PC-9 (cell line): ENCODE data around the gene RTN1. TPM values are rescaled to one million over a fixed set of nuclear protein-coding genes. Genes with fewer than 3 reads are reported as not detected.
"Not testable (repeated sequence)": the region's sequence is repeated elsewhere in the genome, so short reads cannot be mapped to it uniquely, and the experiment has no call there.

Experiments used
- BruUV-seq: library from RNA; stranded (reverse); fragments of 400-500 nt; replicated peaks from 2 replicates; lab custom pipeline; 2021; lab: Mats Ljungman, UMichigan
- CTCF ChIA-PET: fragments of 300-600 bp; sonication (Branson Sonifier 250); formaldehyde crosslinking; loops from one replicate; lab custom pipeline; 2022; ENCODE audit warnings: antibody characterized with exemption; lab: Charles Lee
- POLR2A ChIA-PET: fragments of 300-600 bp; sonication (Branson Sonifier 250); formaldehyde crosslinking; loops from one replicate; lab custom pipeline; 2022; ENCODE audit warnings: antibody characterized with exemption; ENCODE audit not compliant: unreplicated experiment; lab: Charles Lee
- DNase-seq, 2 experiments: peaks; one replicate each; pipeline versions ENCODE4 v3.0.0 to v3.0.0-alpha.2; 2015 to 2022; ENCODE audit warnings: mixed read lengths in 1 of 2
- H2AFZ ChIP-seq: fragments of 200-600 bp; sonication (generic); 2 replicates; pipeline ENCODE4 v1.8.1; 2017; ENCODE audit warnings: antibody characterized with exemption
- H3F3A ChIP-seq: fragments of 200-600 bp; sonication (generic); 2 replicates; pipeline ENCODE4 v1.8.1; 2017; ENCODE audit warnings: antibody characterized with exemption, mild to moderate bottlenecking, low read depth; ENCODE audit not compliant: insufficient read depth
- H3K27ac ChIP-seq: fragments of 200-600 bp; sonication (generic); 2 replicates; pipeline ENCODE4 v1.6.1; 2016; ENCODE audit warnings: mixed run types
- H3K27me3 ChIP-seq: fragments of 200-600 bp; sonication (generic); 2 replicates; pipeline ENCODE4 v1.6.1; 2016; ENCODE audit warnings: low read depth, mixed run types; ENCODE audit not compliant: insufficient read depth
- H3K36me3 ChIP-seq: fragments of 200-600 bp; sonication (generic); 2 replicates; pipeline ENCODE4 v1.6.1; 2016; ENCODE audit warnings: low read depth, mixed run types
- H3K4me1 ChIP-seq: fragments of 200-600 bp; sonication (generic); replicated peaks from 2 replicates; pipeline ENCODE4 v1.6.1; 2016; ENCODE audit warnings: mixed run types; ENCODE audit not compliant: insufficient read depth
- H3K4me2 ChIP-seq: fragments of 200-600 bp; sonication (generic); 2 replicates; pipeline ENCODE4 v1.6.1; 2017; ENCODE audit warnings: mixed run types
- H3K4me3 ChIP-seq: fragments of 200-600 bp; sonication (generic); 2 replicates; pipeline ENCODE4 v1.6.1; 2016; ENCODE audit warnings: mixed run types
- H3K79me2 ChIP-seq: fragments of 200-600 bp; sonication (generic); 2 replicates; pipeline ENCODE4 v1.6.1; 2017; ENCODE audit warnings: low read depth, mixed run types
- H3K9me2 ChIP-seq: fragments of 200-600 bp; sonication (generic); 2 replicates; pipeline ENCODE4 v1.8.1; 2017; ENCODE audit warnings: mild to moderate bottlenecking; ENCODE audit not compliant: insufficient read depth
- H3K9me3 ChIP-seq: fragments of 200-600 bp; sonication (generic); 2 replicates; pipeline ENCODE4 v1.8.1; 2016; ENCODE audit warnings: low read depth; ENCODE audit not compliant: insufficient read depth
- H4K20me1 ChIP-seq: fragments of 200-600 bp; sonication (generic); 2 replicates; pipeline ENCODE4 v1.8.1; 2017; ENCODE audit not compliant: insufficient read depth
- CTCF ChIP-seq: fragments of 200-600 bp; sonication (generic); conservative IDR thresholded peaks from 2 replicates; pipeline ENCODE4 v1.6.1; 2017; ENCODE audit warnings: mixed run types, antibody characterized with exemption, mild to moderate bottlenecking, moderate library complexity
- EZH2 ChIP-seq: fragments of 200-600 bp; sonication (generic); IDR thresholded peaks from 2 replicates; pipeline ENCODE4 v1.8.0; 2017; ENCODE audit warnings: antibody characterized with exemption, low read depth
- intact Hi-C: fragments of 100-400 bp; cut with micrococcal nuclease; formaldehyde crosslinking; loops from one replicate; pipeline ENCODE4 v1.10.0; 2022; ENCODE audit not compliant: unreplicated experiment
- total RNA-seq: library from RNA; stranded (reverse); gene quantifications from 2 replicates; pipeline ENCODE4 v1.2.3, GENCODE V29; 2021

The RTN1 gene
- total RNA-seq, 1 experiment from 2014 or later = not detected

- no peak overlapping the region for H3K4me3 ChIP-seq
- CTCF ChIA-PET = no interaction called here
- H3F3A ChIP-seq = no peaks in the 10 kb centered on the region
- H3K27me3 ChIP-seq = no peaks in the 10 kb centered on the region
- BruUV-seq = no TSS peak
- POLR2A ChIA-PET = no interaction called here
- H2AFZ ChIP-seq = no peak overlapping the region
- no peak overlapping the region for H3K4me2 ChIP-seq
- no peaks in the 10 kb centered on the region for H3K9me2 ChIP-seq
- TF ChIP-seq CTCF (no peak), EZH2 (no peak)
- intact Hi-C loops = no loop called here
- H3K36me3 ChIP-seq = no peaks in the 10 kb centered on the region
- H3K4me1 ChIP-seq = no peaks in the 10 kb centered on the region
- H3K9me3 ChIP-seq = no peaks in the 10 kb centered on the region
- H3K79me2 ChIP-seq = no peaks in the 10 kb centered on the region
- no peak overlapping the region for H3K27ac ChIP-seq
- DNase-seq = peak in 1 of 2 experiments; percentile 66
- no peaks in the 10 kb centered on the region for H4K20me1 ChIP-seq
These were observed 205.8 kb downstream of the RTN1 start for GRCh38 chr14:59664741-59665140.

GRCh38 chr14:59657769-59658168 is 212.8 kb downstream of the RTN1 start:
- Histone ChIP-seq H3K9me3 (no peaks in the 10 kb centered on the region), H3K27ac (no peak overlapping the region), H3K4me3 (no peak overlapping the region), H3K9me2 (no peaks in the 10 kb centered on the region), H3K27me3 (0 out of 2 replicates have a peak, but pooled peaks cover 4% of the 10 kb centered on the region), H2AFZ (no peak overlapping the region), H3K36me3 (no peaks in the 10 kb centered on the region), H4K20me1 (no peaks in the 10 kb centered on the region), H3K4me1 (no peaks in the 10 kb centered on the region), H3K4me2 (no peak overlapping the region), H3F3A (no peaks in the 10 kb centered on the region), H3K79me2 (no peaks in the 10 kb centered on the region)
- TF ChIP-seq CTCF = no peak
- no peak for TF ChIP-seq EZH2
- ChIA-PET POLR2A (no interaction called here), CTCF (no interaction called here)
- intact Hi-C loops = no loop called here
- no TSS peak for BruUV-seq
- no peak for DNase-seq

- intact Hi-C loops = no loop called here
- no peaks in the 10 kb centered on the region for H3K4me1 ChIP-seq
- no peak overlapping the region for H3K4me3 ChIP-seq
- no peak overlapping the region for H3K27ac ChIP-seq
- POLR2A ChIA-PET = no interaction called here
- BruUV-seq = no TSS peak
- H4K20me1 ChIP-seq = no peaks in the 10 kb centered on the region
- no peak for DNase-seq
- 0 out of 2 replicates have a peak, but pooled peaks cover 4% of the 10 kb centered on the region for H3K27me3 ChIP-seq
- CTCF ChIA-PET = no interaction called here
- H3K9me3 ChIP-seq = no peaks in the 10 kb centered on the region
- no peaks in the 10 kb centered on the region for H3K79me2 ChIP-seq
- no peak overlapping the region for H3K4me2 ChIP-seq
- H3F3A ChIP-seq = no peaks in the 10 kb centered on the region
- no peaks in the 10 kb centered on the region for H3K9me2 ChIP-seq
- no peaks in the 10 kb centered on the region for H3K36me3 ChIP-seq
- no peak overlapping the region for H2AFZ ChIP-seq
- TF ChIP-seq CTCF = no peak
- TF ChIP-seq EZH2 = no peak
These were observed 214.1 kb downstream of the RTN1 start for GRCh38 chr14:59656473-59656872.

- CTCF ChIA-PET, H3K27ac ChIP-seq, H3K9me3 ChIP-seq, H3K4me1 ChIP-seq, H3K79me2 ChIP-seq, H3K4me3 ChIP-seq, H3K36me3 ChIP-seq, H3K4me2 ChIP-seq, DNase-seq, H3K9me2 ChIP-seq, H3F3A ChIP-seq, POLR2A ChIA-PET, BruUV-seq, intact Hi-C loops, H2AFZ ChIP-seq, H4K20me1 ChIP-seq, H3K27me3 ChIP-seq: not testable (repeated sequence)
These were observed 216.4 kb downstream of the RTN1 start for GRCh38 chr14:59654131-59654530.

- POLR2A ChIA-PET, H3K27ac ChIP-seq, H4K20me1 ChIP-seq, CTCF ChIA-PET, H3K9me2 ChIP-seq, H3K4me3 ChIP-seq, BruUV-seq, DNase-seq, H3K4me2 ChIP-seq, H3F3A ChIP-seq, H3K79me2 ChIP-seq, H3K27me3 ChIP-seq, H3K4me1 ChIP-seq, H3K36me3 ChIP-seq, H2AFZ ChIP-seq, intact Hi-C loops, H3K9me3 ChIP-seq: not testable (repeated sequence)
These were observed 223.7 kb downstream of the RTN1 start for GRCh38 chr14:59646832-59647231.
